Measurements from ENCODE around the gene DLX3. TPM values are rescaled to one million over a fixed set of nuclear protein-coding genes. Genes with fewer than 3 reads are reported as not detected.

The DLX3 gene
- total RNA-seq, 1 experiment from 2014 or later: 1.2 TPM

- H2BK120ac ChIP-seq (ENCODE audit: low read depth, low read length, poor library complexity, severe bottlenecking): no peak overlapping the region
- TF ChIP-seq CTCF (conservative IDR thresholded peaks at IDR 0.05): no peak
- no CpG with 5 or more reads among the region's 2 CpGs for WGBS (ENCODE audit: extremely low coverage, insufficient read length, low lambda C conversion rate)
These were observed 45.4 kb downstream of the DLX3 start for GRCh38 chr17:49949634-49950033.

More at GRCh38 chr17:49949634-49950033, 45.4 kb downstream of the DLX3 start:
- H3K4me1 ChIP-seq (ENCODE audit: insufficient read depth, low read length): no peaks in the 10 kb centered on the region
- no peak overlapping the region for H4K5ac ChIP-seq (ENCODE audit: insufficient read length, low read depth, low read length)
- H3K9me3 ChIP-seq (ENCODE audit: control insufficient read depth, low read depth, low read length): no peaks in the 10 kb centered on the region
- no peaks in the 10 kb centered on the region; the same call in 1 of the 2 replicates for H3K27me3 ChIP-seq (ENCODE audit: insufficient read depth, low read length)
- Mint-ChIP-seq H3K27ac (no peak overlapping the region), H3K27me3 (ENCODE audit: low read depth) (peaks cover 79% of the 10 kb centered on the region), H3K4me3 (no peak overlapping the region; a peak in 1 of 5 replicates), H3K36me3 (ENCODE audit: insufficient read depth in 1 of 3, low read depth in 3 of 3) (no peaks in the 10 kb centered on the region), H3K9me3 (no peaks in the 10 kb centered on the region; a peak in 1 of 5 replicates), H3K4me1 (peaks cover 14 to 29% of the 10 kb centered on the region in 2 experiments)
- H3K56ac ChIP-seq (ENCODE audit: insufficient read length, low read depth, low read length): no peak overlapping the region
- H2AFZ ChIP-seq (ENCODE audit: low read length): no peak overlapping the region
- no peaks in the 10 kb centered on the region; the same call in 1 of the 2 replicates for H3K79me2 ChIP-seq (ENCODE audit: insufficient read depth, low read length)
- DNase-seq: no peak
- no peak overlapping the region for H3K27ac ChIP-seq (ENCODE audit: insufficient read length, low read depth, low read length)
- H3K14ac ChIP-seq (ENCODE audit: insufficient read depth, low read length): no peak overlapping the region
- no peaks in the 10 kb centered on the region for H3K23me2 ChIP-seq (ENCODE audit: insufficient read length, low read depth, low read length, poor library complexity, severe bottlenecking)
- H3K23ac ChIP-seq (ENCODE audit: insufficient read length, low read depth, low read length): no peak overlapping the region
- no peak overlapping the region for H2BK20ac ChIP-seq (ENCODE audit: low read depth, low read length, poor library complexity, severe bottlenecking)
- no peak overlapping the region for H2BK12ac ChIP-seq (ENCODE audit: insufficient read length, low read depth, low read length)
- no peak overlapping the region for H4K8ac ChIP-seq (replicated peaks; ENCODE audit: insufficient read length, low read depth, low read length)
- no peaks in the 10 kb centered on the region for H4K20me1 ChIP-seq (ENCODE audit: control insufficient read depth, insufficient read depth, insufficient read length)
- no peak overlapping the region for H3K18ac ChIP-seq (ENCODE audit: insufficient read length, low read depth, low read length)
- H3T11ph ChIP-seq (ENCODE audit: low read length): no peak overlapping the region
- H4K91ac ChIP-seq (ENCODE audit: insufficient read length, low read depth, low read length): no peak overlapping the region
- H3K4me2 ChIP-seq (ENCODE audit: insufficient read depth, insufficient read length, low read length): no peak overlapping the region
- H3K79me1 ChIP-seq (ENCODE audit: insufficient read depth, low read depth, low read length, poor library complexity, severe bottlenecking): no peaks in the 10 kb centered on the region
- H2BK15ac ChIP-seq (ENCODE audit: low read depth, low read length): no peak overlapping the region
- H3K4ac ChIP-seq (ENCODE audit: low read depth, low read length): no peak overlapping the region
- no peak overlapping the region for H2AK5ac ChIP-seq (ENCODE audit: insufficient read length, low read length)
- no peak overlapping the region for H2BK5ac ChIP-seq (ENCODE audit: insufficient read length, low read length)
- H3K9ac ChIP-seq (ENCODE audit: extremely low read depth, insufficient read length, low read length): no peak overlapping the region
